ENCODE data around the gene ZFAND3.

DNA sequence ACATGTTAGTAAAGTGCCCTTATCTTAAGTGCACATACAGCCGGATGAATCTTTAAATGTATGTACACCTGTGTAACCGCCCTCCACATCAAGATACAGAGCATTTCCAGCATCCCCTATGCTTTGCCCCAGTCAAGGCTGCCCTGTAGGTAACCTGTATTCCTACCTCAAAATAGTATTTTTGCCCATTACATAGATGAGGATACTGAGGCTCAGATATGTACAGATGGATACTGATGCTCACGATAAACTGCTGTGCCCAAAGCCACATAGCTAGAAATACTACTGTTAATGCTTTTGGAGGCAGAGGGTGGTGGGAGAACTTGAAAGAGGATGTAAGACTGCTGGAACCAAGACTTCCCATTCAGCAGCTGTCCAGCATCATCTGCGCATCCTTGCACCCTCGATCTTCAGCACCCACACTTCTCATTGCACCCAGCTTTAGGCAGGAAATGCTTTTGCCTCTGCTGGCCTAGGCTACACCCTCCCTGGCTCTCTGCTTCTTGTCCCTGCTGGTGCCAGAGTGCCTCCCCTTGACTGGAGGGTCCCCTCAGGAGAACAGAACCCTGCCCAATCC lies 27.0 kb upstream of the ZFAND3 start:
- TF ChIP-seq ZNF274 (IDR thresholded peaks at IDR 0.05; ENCODE audit: low read depth, low read length) (no peak), YY1 (IDR thresholded peaks at IDR 0.05; ENCODE audit: insufficient read depth, insufficient read length) (no peak), SUZ12 (IDR thresholded peaks at IDR 0.05; ENCODE audit: extremely low read depth, insufficient read depth, insufficient read length) (no peak)

Data from NT2/D1 (cell line).